ENCODE results near the gene MBD1. TPM values are rescaled to one million over a fixed set of nuclear protein-coding genes. Genes with fewer than 3 reads are reported as not detected.

Gene MBD1
- total and polyA plus RNA-seq, 2 of the 13 experiments (the other 11 are each of a cell fraction or from before 2014, with no cell fraction given), result 25.5 to 28.6 TPM

Small RNAs within 50 kb of the gene (small RNA-seq; reads per million reads assigned to genes)
- gene RNA5SP458 (ENCODE audit: insufficient read depth in 2 of 3, insufficient read length in 3 of 3, low read depth in 2 of 3, low replicate concordance in 1 of 3), result 0 reads per million in 3 experiments

Other genes starting within 250 kb of the MBD1 start
- 24.0 and 34.9 TPM in 2 replicates for gene MYO5B, start 86.4 kb downstream of the MBD1 start, total RNA-seq (2016; rRNA removed; fragmentation: Illumina TruSeq; extraction: Trizol)
- 12.4 and 13.1 TPM in 2 replicates for gene MYO5B, start 86.4 kb downstream of the MBD1 start, polyA plus RNA-seq (2011; rRNA removed)
- 0.07 TPM in 1 of 2 replicates, not detected in the other for gene CFAP53, start 15.0 kb downstream of the MBD1 start, total RNA-seq (2016; rRNA removed; fragmentation: Illumina TruSeq; extraction: Trizol)
- gene CFAP53, start 15.0 kb downstream of the MBD1 start, polyA plus RNA-seq (2011; rRNA removed), result 0.05 TPM in 2 replicates
- 29.8 and 32.9 TPM in 2 replicates for gene CXXC1, start 6.2 kb upstream of the MBD1 start, total RNA-seq (2016; rRNA removed; fragmentation: Illumina TruSeq; extraction: Trizol)
- 39.0 and 39.8 TPM in 2 replicates for gene CXXC1, start 6.2 kb upstream of the MBD1 start, polyA plus RNA-seq (2011; rRNA removed)
- 21.3 and 28.3 TPM in 2 replicates for gene SKA1, start 93.5 kb upstream of the MBD1 start, total RNA-seq (2016; rRNA removed; fragmentation: Illumina TruSeq; extraction: Trizol)
- gene SKA1, start 93.5 kb upstream of the MBD1 start, polyA plus RNA-seq (2011; rRNA removed), result 3.8 and 5.3 TPM in 2 replicates

All from HepG2 (cell line).